B cell (primary cell): Measurements from ENCODE around the gene RSPRY1.

Source experiments
- CTCF ChIP-seq: fragments of 200-600 bp; IDR thresholded peaks from one replicate; pipeline ENCODE4 v1.8.0; 2022; ENCODE audit warnings: antibody characterized with exemption, mild to moderate bottlenecking
- EZH2 ChIP-seq: IDR thresholded peaks from 2 replicates; pipeline ENCODE4 v1.6.1; 2012; ENCODE audit warnings: borderline replicate concordance, low read depth, mild to moderate bottlenecking, moderate library complexity, low read length; ENCODE audit not compliant: insufficient read depth, poor library complexity, severe bottlenecking

GRCh38 chr16:57192146-57192545, 6.0 kb downstream of the RSPRY1 start:
- TF ChIP-seq EZH2, result no peak
- TF ChIP-seq CTCF, result no peak
